ENCODE measurements around the gene WWOX.

DNA sequence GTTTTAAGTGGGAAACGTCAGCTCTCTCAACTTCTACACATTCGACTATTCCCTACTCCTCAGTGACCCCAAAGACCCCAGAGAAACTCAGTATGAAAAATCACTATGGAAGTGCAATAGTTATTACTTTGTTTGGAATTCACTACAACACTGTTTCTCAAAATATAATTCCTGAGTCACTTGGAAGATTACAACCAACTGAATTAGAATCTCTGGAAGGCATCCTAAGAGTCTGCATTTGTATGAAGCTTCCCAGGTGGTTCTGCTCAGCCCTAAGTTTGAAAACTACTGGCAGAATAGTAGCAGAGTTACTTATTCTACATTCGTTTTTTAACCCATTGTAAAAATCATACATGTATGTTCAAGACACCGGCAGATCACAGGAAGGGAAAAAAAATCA, 975.5 kb downstream of the WWOX start:
- TF ChIP-seq, protein P1, sequence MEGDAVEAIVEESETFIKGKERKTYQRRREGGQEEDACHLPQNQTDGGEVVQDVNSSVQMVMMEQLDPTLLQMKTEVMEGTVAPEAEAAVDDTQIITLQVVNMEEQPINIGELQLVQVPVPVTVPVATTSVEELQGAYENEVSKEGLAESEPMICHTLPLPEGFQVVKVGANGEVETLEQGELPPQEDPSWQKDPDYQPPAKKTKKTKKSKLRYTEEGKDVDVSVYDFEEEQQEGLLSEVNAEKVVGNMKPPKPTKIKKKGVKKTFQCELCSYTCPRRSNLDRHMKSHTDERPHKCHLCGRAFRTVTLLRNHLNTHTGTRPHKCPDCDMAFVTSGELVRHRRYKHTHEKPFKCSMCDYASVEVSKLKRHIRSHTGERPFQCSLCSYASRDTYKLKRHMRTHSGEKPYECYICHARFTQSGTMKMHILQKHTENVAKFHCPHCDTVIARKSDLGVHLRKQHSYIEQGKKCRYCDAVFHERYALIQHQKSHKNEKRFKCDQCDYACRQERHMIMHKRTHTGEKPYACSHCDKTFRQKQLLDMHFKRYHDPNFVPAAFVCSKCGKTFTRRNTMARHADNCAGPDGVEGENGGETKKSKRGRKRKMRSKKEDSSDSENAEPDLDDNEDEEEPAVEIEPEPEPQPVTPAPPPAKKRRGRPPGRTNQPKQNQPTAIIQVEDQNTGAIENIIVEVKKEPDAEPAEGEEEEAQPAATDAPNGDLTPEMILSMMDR (IDR thresholded peaks at IDR 0.05) = no peak
- no peak for TF ChIP-seq EZH2 (IDR thresholded peaks at IDR 0.05; ENCODE audit: borderline replicate concordance, insufficient read depth, low read depth, low read length, poor library complexity, severe bottlenecking)
